ENCODE measurements around the gene STRIP1.

- TF ChIP-seq POLR2AphosphoS5 (IDR thresholded peaks at IDR 0.05), result no peak
- TF ChIP-seq CTCF (IDR thresholded peaks at IDR 0.05), result no peak
These were observed 58.6 kb downstream of the STRIP1 start for GRCh38 chr1:110092991-110093390.
